Measurements from ENCODE around the gene CHST8.
"Not testable (repeated sequence)": the region's sequence is repeated elsewhere in the genome, so short reads cannot be mapped to it uniquely, and the experiment has no call there.

CHST8 gene

DNA sequence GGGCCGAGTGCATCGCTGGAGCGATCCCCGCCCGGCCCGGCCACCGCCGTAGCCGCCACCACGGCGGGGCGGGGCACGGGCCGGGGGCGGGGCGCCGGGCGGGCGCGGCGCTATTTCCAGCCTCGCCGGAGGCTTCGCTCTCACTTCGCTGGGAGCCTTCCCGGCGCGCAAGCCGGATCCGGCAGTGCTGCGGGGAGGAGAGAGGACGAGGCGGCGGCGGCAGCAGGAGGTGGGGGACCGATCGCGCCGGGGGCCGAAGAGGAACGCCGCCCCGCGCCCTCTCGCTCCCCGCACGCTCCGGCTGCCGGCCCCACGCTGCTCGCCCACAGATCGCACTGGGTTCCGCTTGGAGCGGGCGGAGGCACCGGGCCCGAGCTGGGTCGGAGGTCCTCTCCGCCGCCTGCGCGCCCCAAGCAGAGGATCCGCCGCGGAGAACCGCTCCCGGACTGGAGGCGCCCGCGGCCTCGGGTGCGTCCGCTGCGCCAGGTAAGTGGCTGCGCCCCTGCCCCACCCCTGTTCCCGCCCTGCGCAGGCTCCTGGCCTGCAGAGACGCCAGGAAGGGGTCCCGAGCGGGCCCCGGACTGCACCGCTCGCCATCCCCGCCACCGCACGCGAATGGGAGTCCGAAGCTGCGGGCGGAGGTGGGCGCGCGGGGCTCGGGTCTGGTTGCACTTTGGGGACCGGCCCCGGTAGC, at the start of gene CHST8:
CHST8 (plus strand) TSS at position 143 of the 694 bp plus-strand sequence. CDS start 67,309 bp downstream, outside the sequence.
- DNase-seq: peak; percentile 28

DNA sequence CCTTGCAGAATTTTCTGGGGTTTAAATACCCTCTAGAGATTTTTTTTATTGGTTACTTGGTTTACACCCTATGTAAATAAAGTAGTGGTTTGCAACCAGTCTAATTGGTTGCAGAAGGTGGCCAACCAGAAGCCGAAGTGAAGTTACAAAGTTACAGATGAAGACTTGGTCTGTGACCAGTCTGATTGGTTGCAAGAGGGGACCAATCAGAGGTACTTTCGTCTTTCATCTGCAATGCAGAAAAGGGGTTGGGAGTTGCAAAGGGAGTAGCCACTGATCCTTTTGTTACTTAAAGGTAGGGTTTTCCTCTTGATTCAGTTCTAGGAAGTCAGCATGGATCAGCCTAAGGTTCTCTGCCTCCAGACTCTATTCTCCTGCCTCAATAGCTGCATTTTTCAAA, 48.8 kb upstream of the CHST8 start:
- DNase-seq: no peak

- no peak for DNase-seq
Measured at GRCh38 chr19:33574824-33575223, 46.9 kb upstream of the CHST8 start.

DNA sequence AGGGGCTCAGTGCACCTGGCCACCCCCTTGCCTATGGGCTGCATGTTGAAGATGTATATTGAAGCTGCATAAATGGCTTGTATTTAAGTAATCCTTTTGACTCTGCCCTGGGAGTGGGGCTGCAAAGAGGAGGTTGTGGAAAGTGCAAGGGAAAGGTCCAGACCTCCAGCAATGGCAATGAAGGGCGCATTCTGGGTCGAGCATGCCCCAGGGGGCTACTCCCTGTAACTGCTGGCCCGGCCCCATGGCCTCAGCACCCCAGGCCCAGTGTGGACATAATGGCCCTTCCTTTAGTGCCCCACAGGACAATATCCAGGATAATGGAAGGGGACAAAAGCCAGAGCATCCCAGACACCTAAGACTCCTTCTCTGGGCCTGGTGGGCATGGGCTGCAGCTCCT, 43.1 kb upstream of the CHST8 start:
- DNase-seq: no peak

DNA sequence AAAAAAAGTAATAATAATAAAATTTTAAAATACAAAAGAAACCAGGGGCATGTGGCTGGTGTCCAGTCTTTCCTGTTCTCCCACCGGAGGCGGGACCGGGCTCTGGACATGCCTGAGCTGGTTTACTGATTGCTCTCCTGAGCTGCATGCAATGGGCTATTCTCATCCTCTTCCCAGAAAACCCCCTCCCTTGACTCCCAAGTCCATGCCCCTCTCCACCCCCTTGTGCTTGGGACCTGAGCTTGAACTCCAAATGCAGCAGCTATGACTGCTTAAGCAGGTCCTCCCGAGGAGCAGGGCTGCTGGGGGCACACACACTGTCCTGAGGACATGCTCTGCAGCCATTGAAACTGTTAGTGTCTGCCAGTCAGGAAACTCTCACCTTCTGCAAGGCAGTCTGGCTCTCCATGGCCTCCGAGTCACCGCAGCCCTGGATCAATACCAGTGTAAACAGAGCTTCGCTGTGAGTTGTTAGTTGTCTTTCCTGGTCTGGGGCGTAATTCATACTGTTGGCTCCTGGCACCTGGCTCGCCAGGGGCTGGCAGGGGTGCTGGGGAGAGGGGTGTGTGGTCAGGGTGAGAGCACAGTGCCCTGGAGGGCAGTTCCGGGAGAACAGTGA, 41.6 kb upstream of the CHST8 start:
- no peak for DNase-seq

DNA sequence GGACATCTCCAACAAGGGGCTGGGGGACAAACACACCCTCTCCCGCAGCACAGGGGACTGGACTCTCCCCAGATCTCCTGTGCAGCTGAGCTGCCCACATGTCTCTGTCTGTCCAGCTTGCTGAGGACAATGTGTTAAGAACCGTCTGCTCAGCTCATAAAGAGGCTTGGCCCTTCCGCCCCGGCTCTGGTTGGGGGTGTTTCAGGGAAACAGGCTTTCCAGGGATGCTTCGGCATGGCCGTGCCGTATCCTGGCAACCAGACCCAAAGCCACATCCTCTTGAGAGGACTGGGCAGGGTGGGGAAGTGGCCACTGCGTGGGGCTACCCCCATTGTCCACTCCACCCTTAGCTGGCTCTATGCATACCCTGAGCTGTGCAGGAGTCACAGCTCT, 41.1 kb upstream of the CHST8 start:
- DNase-seq: no peak

GRCh38 chr19:33582914-33583313, 38.8 kb upstream of the CHST8 start:
- no peak for DNase-seq

DNA sequence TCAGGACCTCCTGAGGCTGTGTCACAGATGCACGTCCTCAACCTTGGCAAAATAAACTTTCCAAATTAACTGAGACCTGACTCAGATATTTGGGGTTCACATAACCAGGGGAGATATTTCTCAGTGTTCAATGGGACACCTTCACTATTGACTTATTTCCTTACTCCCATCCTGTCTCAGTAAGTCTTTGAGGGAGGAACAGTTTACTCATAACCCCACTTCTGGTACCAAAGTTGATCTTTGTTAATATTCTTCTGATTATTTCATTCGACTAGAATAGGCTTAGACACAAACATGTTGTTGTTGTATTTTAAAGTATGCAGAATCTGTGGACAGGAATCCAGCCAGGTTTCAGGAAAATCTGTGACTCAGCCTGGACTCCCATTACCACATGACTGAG, 34.6 kb upstream of the CHST8 start:
- DNase-seq: no peak

- DNase-seq: no peak
Measured at GRCh38 chr19:33590224-33590623, 31.5 kb upstream of the CHST8 start.

- no peak for DNase-seq
Measured at GRCh38 chr19:33595783-33596182, 26.0 kb upstream of the CHST8 start.

DNA sequence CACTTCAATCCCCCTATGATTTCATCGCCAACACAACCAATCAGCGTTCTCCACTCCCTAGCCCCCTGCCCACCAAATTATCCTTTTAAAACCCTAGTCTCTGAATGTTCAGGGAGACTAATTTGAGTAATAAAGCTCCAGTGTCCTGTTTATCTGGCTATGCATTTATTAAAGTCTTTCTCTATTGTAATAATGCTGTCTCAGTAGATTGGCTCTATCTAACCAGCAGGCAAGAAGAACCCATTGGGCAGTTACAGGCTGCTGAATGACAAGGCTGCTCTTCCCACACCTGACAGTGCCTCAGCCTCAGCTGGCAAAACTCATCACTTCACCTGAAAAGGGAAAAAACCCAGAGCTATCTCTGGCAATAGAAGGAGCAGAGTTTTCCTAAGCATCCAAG, 20.2 kb upstream of the CHST8 start:
- no peak for DNase-seq

DNA sequence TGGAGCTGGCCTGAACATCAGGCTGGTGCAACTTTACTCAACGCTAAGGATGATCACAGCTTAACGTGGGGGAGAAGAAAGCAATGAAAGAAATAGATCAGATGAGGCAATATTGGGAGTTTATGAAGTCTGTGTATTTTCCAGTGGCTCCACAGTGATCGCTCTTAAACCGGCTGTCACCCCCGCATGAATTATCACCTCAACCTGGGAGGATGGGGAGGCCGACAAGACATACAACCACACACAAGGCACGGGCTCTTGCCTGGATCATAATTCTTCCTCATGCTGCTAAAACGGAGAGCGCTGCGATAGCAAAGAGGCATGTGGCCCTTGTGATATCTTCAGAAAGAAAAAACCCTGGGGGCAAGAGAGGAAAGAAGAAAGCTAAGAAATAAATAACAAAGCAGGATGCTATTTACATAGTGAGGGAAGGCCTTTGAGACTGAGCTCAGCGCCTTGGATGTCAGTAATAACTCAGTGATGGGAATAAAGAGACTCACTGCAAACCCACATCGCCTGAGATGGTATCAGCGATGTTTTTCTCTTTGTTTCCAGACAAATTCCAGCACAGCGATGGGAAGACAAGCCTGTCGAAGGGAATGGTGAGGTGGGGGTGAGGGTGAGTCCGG, 19.1 kb upstream of the CHST8 start:
- no peak for DNase-seq

GRCh38 chr19:33603377-33603776, 18.4 kb upstream of the CHST8 start:
- DNase-seq: no peak

- no peak for DNase-seq
Measured at GRCh38 chr19:33604651-33605050, 17.1 kb upstream of the CHST8 start.

DNA sequence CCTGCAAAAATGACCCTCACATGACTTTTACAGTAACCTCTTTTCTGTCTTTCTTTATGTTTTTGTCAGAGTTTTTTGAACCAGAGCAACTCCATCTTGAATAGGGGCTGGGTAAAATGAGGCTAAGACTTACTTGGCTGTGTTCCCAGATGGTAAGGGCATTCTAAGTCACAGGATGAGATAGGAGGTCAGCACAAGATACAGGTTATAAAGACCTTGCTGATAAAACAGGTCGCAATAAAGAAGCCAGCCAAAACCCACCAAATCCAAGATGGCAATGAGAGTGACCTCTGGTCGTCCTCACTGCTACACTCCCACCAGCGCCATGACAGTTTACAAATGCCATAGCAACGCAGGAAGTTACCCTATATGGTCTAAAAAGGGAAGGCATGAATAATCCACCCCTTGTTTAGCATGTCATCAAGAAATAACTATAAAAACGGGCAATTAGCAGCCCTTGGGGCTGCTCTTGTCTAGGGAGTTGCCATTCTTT, 15.9 kb upstream of the CHST8 start:
- not testable (repeated sequence) for DNase-seq

DNA sequence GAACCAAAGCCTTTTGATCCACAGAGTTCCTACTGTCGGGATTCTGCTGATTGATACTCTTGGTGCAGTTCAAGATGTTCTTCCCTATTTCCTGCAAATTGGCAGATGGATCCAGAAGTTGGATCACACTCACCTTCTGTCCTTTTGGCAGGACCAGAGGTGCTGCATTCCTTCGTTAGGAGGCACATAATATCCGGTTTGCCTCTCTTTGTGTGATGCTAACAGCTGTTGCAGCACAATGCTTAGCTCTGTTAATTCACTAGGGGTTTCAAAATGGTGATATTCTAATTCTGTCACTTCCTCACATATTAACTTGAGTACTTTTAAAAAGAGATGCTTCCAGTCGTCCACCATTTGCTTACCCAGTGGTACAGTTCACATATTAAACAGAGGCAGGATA, 15.2 kb upstream of the CHST8 start:
- no peak for DNase-seq

DNA sequence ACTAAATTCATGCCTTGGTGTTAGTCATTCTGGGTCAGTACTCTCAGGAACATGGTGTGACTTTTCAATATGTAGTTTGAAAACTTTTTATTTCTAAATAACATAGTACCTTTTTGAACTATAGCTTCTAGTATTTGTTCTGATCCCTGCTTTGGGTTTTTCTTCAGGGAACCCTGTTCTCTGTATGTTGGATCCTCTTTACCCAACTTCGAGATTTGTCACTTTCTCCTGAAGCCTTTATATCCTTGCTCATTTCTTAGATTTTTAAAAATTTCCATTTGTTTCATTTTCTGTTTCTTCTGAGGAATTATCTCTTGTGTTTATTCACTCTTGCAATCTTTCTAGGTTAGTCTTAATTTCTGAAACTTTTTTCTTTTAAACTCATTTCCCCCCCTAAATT, 12.4 kb upstream of the CHST8 start:
- DNase-seq: no peak

DNA sequence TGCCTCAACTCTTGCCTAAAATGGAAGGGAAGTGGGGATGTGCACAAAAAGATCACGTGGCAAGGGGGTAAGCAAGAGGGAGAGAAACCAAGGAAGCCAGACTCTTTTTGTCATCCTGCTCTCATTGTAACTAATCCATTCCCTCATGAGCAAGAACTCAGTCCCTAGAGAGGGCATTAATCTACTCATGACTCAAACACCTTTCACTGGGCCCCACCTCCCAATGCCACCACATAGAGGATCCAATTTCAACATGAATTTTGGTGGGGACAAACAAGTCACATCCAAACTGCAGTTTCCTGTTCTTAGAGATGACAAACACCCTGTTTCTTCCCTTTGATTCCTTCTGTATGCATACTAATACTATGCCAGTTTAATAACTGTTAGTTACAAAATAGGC, 11.2 kb upstream of the CHST8 start:
- DNase-seq: no peak

DNA sequence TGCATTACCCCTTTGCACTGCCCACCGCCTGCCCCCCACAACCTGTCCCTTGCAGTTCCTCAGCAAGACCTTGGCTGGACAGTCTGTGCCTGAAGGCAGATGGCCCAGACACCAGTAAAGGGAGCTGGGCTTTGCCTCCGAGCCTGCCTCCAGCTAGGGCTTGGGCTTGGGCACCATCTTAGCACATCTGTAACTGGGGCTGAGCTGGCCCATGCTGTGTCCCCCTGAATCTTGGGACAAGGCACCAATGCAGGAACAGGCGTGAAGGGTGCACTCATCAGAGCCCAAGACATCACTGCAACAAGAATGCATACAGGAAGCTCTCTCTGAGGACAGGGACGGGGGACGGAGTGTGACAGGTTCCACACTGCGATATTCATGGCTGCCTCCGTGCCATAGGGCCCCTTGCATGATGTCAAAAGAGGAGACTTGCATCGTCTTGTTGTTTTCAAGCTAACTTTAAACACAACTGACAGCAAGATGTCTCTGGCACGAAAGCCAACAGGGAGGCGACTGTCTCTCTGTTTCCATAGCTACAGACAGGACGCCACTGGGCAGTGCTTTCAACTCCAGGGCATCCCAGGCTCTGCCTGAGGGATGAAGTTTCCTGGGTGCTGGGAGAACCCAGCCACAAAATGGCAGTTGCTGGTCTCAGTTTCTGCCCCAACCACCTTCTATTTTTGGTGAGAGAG, 8.7 kb upstream of the CHST8 start:
- DNase-seq: no peak

- DNase-seq: no peak
Measured at GRCh38 chr19:33613620-33614000, 8.1 kb upstream of the CHST8 start.

- no peak for DNase-seq
Measured at GRCh38 chr19:33616346-33616745, 5.4 kb upstream of the CHST8 start.

GRCh38 chr19:33616857-33617256, 4.9 kb upstream of the CHST8 start:
- no peak for DNase-seq

- not testable (repeated sequence) for DNase-seq
Measured at GRCh38 chr19:33618363-33618762, 3.4 kb upstream of the CHST8 start.

- DNase-seq: no peak
Measured at GRCh38 chr19:33618884-33619283, 2.9 kb upstream of the CHST8 start.

All from EL (cell line).